ENCODE measurements around the gene NPVF.

DNA sequence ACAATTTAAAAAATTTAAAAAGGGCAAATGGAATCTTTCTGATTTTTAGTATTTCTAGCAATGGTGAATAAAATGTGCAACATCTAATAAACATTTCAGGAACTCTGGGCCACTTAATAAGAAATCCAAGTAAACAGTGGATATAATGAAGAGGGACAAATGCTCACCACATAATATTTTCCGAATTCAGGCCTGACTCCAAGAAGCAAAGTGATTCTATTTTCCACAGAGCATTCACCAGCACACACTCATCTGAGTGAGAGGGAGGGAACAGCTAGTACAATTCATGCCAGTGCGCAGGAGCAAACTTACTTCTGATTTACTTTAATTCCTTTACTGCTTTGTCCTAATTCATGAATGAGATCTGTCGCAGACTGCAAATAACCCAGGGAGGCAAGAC, 10.1 kb downstream of the NPVF start:
- no peak for TF ChIP-seq EP300 (IDR thresholded peaks at IDR 0.05; ENCODE audit: borderline replicate concordance)
- TF ChIP-seq TAF1 (IDR thresholded peaks at IDR 0.05; ENCODE audit: low read depth): no peak
- no peak for TF ChIP-seq FOXM1 (IDR thresholded peaks at IDR 0.05; ENCODE audit: borderline replicate concordance, low read depth)
- no peak for TF ChIP-seq CEBPB (IDR thresholded peaks at IDR 0.05)
- TF ChIP-seq, protein P1, sequence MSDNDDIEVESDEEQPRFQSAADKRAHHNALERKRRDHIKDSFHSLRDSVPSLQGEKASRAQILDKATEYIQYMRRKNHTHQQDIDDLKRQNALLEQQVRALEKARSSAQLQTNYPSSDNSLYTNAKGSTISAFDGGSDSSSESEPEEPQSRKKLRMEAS (IDR thresholded peaks at IDR 0.05): no peak
- TF ChIP-seq YY1 (IDR thresholded peaks at IDR 0.05; ENCODE audit: low read depth): no peak
